ENCODE results near the gene SUB1. TPM values are rescaled to one million over a fixed set of nuclear protein-coding genes. Genes with fewer than 3 reads are reported as not detected.

The SUB1 gene
- total RNA-seq (2021), result 288 and 296 TPM in 2 replicates
- long read RNA-seq, full-length matches to known transcripts, result 504 of 534 reads
- long read RNA-seq, partial matches to known transcripts, result 8 of 534 reads
- long read RNA-seq, other reads (novel, unspliced or antisense), result 22 of 534 reads

DNA sequence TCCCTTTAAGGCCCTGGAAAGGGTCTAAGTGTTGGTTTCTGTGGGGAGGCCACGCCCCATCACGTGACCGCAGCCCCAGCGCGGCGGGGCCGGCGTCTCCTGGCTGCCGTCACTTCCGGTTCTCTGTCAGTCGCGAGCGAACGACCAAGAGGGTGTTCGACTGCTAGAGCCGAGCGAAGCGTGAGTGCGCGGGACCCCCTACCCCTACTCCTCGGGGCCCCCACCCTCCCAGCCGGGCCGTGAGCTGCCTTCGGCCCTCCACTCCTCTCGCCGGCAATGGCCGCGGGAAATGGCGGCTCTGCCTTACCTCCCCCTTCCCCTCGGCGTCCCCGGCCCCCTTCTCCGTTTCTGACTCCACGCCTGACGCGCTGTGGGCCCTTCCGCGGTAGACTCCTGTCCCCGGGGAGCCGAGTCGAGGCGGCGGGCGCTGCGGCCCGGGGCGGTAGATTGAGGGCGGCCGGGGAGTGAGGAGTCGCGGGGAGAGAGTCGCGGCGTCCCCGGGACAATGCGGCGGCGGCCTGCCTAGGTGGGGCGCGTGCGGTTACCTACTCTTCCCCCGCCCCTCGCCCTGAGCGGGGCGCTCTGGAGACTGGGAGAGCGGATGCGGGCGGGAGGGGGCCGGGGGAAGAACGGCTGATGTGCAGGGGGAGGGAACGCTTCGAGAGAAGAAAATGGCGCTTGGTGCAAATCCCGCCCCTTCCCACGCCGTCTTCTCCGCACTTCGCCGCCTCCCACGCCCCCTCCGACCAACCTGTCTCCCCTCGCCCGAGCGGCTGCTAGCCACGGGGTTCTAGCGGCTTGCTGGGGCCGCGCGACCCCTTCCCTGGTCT lies at the start of gene SUB1:
Gene SUB1 (plus strand): TSS at position 112 of the 830 bp plus-strand sequence. CDS start 2,956 bp downstream, outside the sequence.
- Histone ChIP-seq H3K23ac (ENCODE audit: insufficient read length, low read depth, low read length) (no peak within 1 kb of the TSS), H3K23me2 (ENCODE audit: insufficient read length, low read depth, low read length, poor library complexity, severe bottlenecking) (no peaks in the 10 kb centered on the region), H4K91ac (ENCODE audit: insufficient read length, low read depth, low read length) (no peak within 1 kb of the TSS), H3K4me1 (ENCODE audit: insufficient read depth, low read length) (peaks cover 14% of the 10 kb centered on the region), H4K20me1 (ENCODE audit: control insufficient read depth, insufficient read depth, insufficient read length) (no peaks in the 10 kb centered on the region), H3K9me3 (ENCODE audit: control insufficient read depth, low read depth, low read length) (no peaks in the 10 kb centered on the region), H2BK5ac (ENCODE audit: insufficient read length, low read length) (no peak within 1 kb of the TSS), H3K18ac (ENCODE audit: insufficient read length, low read depth, low read length) (peak within 1 kb of the TSS; percentile 89), H3K56ac (ENCODE audit: insufficient read length, low read depth, low read length) (no peak within 1 kb of the TSS), H3K9ac (ENCODE audit: extremely low read depth, insufficient read length, low read length) (peak within 1 kb of the TSS; percentile 79), H2AFZ (ENCODE audit: low read length) (peak within 1 kb of the TSS; percentile 88), H3K14ac (ENCODE audit: insufficient read depth, low read length) (peak within 1 kb of the TSS; percentile 93; the same call in 1 of the 2 replicates), H4K8ac (replicated peaks; ENCODE audit: insufficient read length, low read depth, low read length) (no peak within 1 kb of the TSS), H3K27me3 (ENCODE audit: insufficient read depth, low read length) (no peaks in the 10 kb centered on the region), H4K5ac (ENCODE audit: insufficient read length, low read depth, low read length) (peak within 1 kb of the TSS; percentile 29), H2BK120ac (ENCODE audit: low read depth, low read length, poor library complexity, severe bottlenecking) (peak within 1 kb of the TSS; percentile 58), H3K79me1 (ENCODE audit: insufficient read depth, low read depth, low read length, poor library complexity, severe bottlenecking) (no peaks in the 10 kb centered on the region), H3K4ac (ENCODE audit: low read depth, low read length) (no peak within 1 kb of the TSS; the same call in 1 of the 2 replicates), H3K4me2 (ENCODE audit: insufficient read depth, insufficient read length, low read length) (peak within 1 kb of the TSS; percentile 76), H2AK5ac (ENCODE audit: insufficient read length, low read length) (no peak within 1 kb of the TSS), H2BK20ac (ENCODE audit: low read depth, low read length, poor library complexity, severe bottlenecking) (no peak within 1 kb of the TSS), H3K79me2 (ENCODE audit: insufficient read depth, low read length) (peaks cover 22% of the 10 kb centered on the region; the same call in 1 of the 2 replicates), H3T11ph (ENCODE audit: low read length) (no peak within 1 kb of the TSS), H2BK12ac (ENCODE audit: insufficient read length, low read depth, low read length) (peak within 1 kb of the TSS; percentile 91), H2BK15ac (ENCODE audit: low read depth, low read length) (no peak within 1 kb of the TSS), H3K27ac (ENCODE audit: insufficient read length, low read depth, low read length) (peak within 1 kb of the TSS; percentile 71)
- TF ChIP-seq, protein P1, sequence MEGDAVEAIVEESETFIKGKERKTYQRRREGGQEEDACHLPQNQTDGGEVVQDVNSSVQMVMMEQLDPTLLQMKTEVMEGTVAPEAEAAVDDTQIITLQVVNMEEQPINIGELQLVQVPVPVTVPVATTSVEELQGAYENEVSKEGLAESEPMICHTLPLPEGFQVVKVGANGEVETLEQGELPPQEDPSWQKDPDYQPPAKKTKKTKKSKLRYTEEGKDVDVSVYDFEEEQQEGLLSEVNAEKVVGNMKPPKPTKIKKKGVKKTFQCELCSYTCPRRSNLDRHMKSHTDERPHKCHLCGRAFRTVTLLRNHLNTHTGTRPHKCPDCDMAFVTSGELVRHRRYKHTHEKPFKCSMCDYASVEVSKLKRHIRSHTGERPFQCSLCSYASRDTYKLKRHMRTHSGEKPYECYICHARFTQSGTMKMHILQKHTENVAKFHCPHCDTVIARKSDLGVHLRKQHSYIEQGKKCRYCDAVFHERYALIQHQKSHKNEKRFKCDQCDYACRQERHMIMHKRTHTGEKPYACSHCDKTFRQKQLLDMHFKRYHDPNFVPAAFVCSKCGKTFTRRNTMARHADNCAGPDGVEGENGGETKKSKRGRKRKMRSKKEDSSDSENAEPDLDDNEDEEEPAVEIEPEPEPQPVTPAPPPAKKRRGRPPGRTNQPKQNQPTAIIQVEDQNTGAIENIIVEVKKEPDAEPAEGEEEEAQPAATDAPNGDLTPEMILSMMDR (conservative IDR thresholded peaks at IDR 0.05), result peak; percentile 13; the same call in 2 of the 3 replicates
- Mint-ChIP-seq H3K27me3 (ENCODE audit: low read depth) (no peaks in the 10 kb centered on the region), H3K36me3 (ENCODE audit: insufficient read depth in 1 of 3, low read depth in 3 of 3) (peaks cover 3 to 15% (median 12%) of the 10 kb centered on the region in 3 experiments; a peak in 5 of 7 replicates), H3K27ac (peak within 1 kb of the TSS; percentile 89 to 96 (median 90)), H3K4me1 (peaks cover 43 to 50% of the 10 kb centered on the region in 2 experiments), H3K9me3 (no peaks in the 10 kb centered on the region; a peak in 1 of 5 replicates), H3K4me3 (peak within 1 kb of the TSS; percentile 94 to 96)
- no CpG with 5 or more reads among the region's 89 CpGs for WGBS (ENCODE audit: extremely low coverage, insufficient read length, low lambda C conversion rate)
- DNase-seq, result peak; percentile 96

Data from H9 (cell line).